Stimulated activated CD8-positive, alpha-beta memory T cell treated with anti-CD3 and anti-CD28 coated beads, Interleukin-15, amount 100 ng/mL, for 48 hours (primary cell): ENCODE data around the gene DHRS4.

Experiments
- DNase-seq, 2 donors: peaks; one replicate each; pipeline ENCODE4 v3.0.0-alpha.2; 2020; ENCODE audit warnings: low read depth in 2 of 2

Gene DHRS4

DNA sequence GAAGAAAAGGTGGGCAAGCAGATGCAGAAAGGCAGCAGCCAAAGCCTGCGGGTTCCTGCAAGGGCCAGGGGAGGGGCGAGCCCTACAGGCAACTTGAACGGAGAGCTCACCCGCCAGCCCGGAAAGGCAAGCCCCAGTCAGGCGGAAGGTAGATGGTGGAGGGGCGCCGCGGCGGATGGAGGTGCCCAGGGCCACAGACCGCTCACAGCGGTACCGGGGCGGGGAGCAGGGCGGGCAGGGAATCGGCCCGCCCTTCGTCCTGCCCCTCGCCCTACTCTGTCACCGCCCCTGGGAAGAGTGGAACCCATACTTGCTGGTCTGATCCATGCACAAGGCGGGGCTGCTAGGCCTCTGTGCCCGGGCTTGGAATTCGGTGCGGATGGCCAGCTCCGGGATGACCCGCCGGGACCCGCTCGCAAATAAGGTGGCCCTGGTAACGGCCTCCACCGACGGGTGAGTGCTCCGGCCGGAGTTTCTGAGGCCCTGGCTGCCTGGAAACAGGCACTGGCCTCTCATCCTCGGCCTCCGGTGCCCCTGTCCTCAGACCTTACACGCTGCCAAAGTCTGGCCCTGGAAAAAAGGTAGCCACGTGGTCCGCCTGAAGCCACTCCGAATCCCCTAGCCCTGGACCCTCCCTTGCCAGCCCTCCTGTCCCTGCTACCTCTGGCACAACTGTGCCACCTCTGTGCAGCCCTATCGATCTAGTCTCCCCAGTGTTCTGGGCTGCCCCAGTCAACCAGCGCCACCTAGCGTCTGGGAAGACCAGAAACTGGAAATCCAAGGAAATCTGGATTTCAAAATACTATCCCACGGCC is at the start of gene DHRS4:
Gene DHRS4, plus strand, starts transcription at position 307 of the 815 bp plus-strand sequence. Its CDS starts 19 bp downstream, at position 326.
- DNase-seq, result peak; percentile 63 to 75

- DNase-seq, result peak; percentile 1
Measured at GRCh38 chr14:23910101-23910875, 43.3 kb upstream of the DHRS4 start.

DNA sequence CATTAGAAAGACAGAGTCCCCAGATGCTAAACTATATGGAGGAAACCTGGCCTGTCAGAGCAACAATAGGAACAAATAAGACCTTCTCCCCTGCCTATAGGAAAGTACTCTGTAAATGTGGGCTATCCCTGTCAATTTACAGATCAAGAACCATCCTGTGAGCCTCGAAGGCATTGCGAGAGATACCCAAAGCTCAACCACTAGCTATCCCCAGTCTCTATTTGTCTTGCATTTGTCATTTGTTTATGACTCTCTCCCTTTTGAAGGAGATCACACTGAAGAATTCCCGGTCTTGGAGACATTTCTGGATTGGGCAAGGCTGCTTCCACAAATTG is 42.7 kb upstream of the DHRS4 start:
- no peak for DNase-seq

GRCh38 chr14:23915559-23915958 is 38.0 kb upstream of the DHRS4 start:
- no peak for DNase-seq

DNA sequence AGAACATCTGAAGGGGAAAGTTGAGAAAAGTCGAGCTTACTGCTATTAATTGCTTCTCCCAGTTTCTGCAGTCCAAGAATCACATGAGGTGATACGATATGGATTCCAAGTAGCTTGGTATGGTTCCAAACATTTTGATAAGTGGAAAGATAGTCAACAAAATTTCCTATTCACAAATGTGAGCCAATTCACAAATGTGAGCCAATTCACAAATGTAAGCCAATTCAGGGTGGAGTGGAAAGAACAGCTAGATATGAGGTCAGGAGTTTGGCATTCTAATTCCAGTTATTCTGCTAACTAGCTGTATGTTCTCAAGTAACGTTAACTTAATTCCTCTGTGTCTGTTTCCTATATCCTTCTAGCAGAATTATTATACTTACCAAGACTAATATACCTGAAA is 37.6 kb upstream of the DHRS4 start:
- DNase-seq, result no peak

DNA sequence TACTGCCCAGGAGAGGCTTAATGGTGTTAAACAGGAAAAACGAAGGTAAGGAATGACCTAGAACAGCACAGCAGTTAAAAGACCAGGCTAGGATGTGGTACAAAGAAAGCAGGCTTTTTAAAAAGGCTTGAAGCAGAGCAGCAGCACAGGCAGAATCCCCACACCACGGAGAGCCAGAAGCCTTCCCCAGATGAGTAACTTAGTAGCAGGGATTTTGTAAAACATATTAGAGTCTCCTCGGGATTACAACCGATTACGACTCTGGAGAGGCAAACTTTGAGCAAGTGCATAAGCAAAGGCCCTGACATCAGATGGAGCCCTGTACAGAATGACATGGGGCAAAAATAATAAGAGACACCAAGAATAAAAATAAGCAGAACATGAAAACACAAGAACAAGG is 37.1 kb upstream of the DHRS4 start:
- no peak for DNase-seq

GRCh38 chr14:23922545-23922944 is 31.0 kb upstream of the DHRS4 start:
- no peak for DNase-seq

GRCh38 chr14:23925523-23926075 is 28.0 kb upstream of the DHRS4 start:
- DNase-seq, result no peak

DNA sequence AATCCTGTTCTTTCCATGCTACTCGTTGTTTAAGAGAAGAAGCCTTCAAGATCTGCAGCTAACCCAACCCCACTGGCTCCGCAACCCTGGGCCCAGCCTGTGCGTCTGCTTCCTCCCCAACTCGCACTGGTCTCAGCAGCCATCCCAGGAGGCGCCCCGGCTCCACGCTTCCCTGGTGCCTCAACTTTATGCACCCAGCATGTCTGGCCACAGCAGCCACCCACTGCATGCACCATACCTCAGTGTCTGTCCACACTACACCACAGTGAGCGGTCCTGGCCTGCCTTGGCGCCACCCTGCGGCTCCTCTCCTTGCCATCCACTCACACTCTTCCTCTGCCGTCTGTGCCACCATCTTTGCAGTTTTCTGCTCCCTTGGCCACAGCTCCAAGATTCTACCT is 27.0 kb upstream of the DHRS4 start:
- DNase-seq, result no peak

DNA sequence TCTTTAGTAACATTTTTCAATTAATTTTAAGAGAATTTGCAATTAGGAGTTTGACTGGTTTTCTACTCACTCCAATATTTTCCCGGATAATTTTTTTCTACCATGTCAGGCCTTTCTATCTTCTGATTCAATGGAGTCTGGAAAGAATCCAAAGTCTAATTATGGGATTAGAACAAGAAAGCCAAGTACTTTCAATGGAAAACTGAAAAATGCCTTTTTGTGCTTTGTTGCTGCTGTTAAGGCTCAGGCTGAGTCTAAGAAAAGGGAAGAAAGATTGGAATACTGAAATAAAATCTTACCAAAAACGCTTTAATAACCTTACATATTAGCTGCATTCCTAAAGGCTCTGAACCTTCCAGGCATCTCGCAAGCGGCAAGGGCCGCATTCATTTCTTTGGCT is 24.4 kb upstream of the DHRS4 start:
- DNase-seq, result no peak

- DNase-seq, result peak; percentile 60 to 70
Measured at GRCh38 chr14:23929822-23930294, 23.7 kb upstream of the DHRS4 start.

GRCh38 chr14:23930742-23931141 is 22.8 kb upstream of the DHRS4 start:
- DNase-seq, result no peak

DNA sequence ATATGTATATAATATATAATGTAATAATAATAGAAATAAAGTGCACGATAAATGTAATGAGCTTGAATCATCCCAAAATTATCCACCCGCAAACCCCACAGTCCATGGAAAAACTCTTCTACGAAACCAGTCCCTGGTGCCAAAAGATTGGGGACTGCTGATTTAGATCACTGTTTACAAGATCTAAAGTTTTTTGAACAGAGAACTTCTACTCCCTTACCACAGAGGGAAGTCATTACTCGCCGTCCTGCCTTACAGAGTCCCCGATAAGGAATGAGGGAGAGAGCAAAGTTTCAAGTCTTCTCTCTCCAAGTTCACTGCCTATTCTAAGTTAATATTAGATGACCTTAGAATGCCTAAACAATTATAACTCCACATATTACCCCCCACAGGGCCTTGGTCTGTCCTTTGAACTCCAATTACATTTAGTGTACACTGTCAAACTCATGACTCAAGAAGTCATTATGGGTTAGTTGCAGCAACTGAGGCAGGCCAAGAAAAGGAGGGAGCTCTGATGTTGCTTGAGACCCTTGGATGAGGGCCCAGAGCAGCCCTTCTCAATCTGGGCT is 21.8 kb upstream of the DHRS4 start:
- DNase-seq, result no peak

- DNase-seq, result no peak
Measured at GRCh38 chr14:23932639-23933038, 20.9 kb upstream of the DHRS4 start.

GRCh38 chr14:23933108-23933741 is 20.3 kb upstream of the DHRS4 start:
- DNase-seq, result no peak

GRCh38 chr14:23933742-23934128 is 19.8 kb upstream of the DHRS4 start:
- DNase-seq, result no peak

GRCh38 chr14:23935158-23935557 is 18.4 kb upstream of the DHRS4 start:
- no peak for DNase-seq

DNA sequence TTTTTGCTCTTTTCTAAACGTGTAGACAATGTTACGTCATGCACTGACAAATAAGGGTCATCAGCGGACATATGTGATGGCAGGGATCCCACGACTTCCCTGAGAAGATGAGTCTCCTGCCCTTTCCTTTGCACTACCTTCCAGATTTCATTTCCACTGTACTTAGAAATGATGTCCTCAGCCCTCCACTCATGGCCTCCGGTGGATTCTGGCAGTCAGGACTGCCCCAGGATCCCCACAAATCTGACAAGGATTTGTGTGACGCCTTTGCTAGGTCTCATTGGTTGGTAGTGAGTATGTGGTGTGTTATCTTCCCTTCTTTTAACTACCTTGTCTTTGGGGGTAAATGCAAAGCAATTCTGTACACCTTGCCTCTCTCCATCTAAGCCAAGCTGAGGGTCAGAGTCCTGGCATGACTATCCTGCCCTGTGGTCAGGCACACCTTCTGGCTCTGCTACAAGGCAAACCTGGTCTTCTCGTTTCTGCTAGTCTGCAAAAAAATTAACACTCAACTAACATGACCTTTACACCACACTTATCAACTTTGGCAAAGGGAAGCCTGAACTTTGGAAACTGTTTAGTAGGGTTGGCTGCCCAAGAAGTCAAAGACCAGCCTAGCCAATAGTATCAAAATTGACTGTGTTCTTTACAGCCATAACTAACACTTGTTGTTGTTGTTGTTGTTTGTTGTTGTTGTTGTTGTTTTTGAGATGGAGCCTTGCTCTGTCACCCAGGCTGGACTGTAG is 17.3 kb upstream of the DHRS4 start:
- DNase-seq, result no peak

DNA sequence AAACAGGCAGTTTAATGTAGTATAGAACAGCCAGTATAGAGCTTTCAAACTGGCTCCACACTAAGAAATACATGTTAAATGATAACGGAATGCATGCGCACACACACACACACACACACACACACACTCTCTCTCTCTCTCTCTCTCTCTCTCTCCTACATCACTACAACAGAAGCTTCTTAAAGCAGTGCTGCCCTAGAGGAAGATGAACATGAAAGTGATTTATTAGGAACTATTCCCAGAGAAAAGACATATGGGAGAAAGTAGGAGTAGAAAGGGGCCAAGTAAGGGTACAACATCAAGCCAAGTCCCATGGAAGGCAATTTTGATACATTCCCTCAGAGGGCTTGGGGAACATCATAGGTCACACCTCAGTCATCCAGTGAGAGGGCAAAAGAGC is 16.4 kb upstream of the DHRS4 start:
- DNase-seq, result no peak

GRCh38 chr14:23938823-23939222 is 14.7 kb upstream of the DHRS4 start:
- no peak for DNase-seq

DNA sequence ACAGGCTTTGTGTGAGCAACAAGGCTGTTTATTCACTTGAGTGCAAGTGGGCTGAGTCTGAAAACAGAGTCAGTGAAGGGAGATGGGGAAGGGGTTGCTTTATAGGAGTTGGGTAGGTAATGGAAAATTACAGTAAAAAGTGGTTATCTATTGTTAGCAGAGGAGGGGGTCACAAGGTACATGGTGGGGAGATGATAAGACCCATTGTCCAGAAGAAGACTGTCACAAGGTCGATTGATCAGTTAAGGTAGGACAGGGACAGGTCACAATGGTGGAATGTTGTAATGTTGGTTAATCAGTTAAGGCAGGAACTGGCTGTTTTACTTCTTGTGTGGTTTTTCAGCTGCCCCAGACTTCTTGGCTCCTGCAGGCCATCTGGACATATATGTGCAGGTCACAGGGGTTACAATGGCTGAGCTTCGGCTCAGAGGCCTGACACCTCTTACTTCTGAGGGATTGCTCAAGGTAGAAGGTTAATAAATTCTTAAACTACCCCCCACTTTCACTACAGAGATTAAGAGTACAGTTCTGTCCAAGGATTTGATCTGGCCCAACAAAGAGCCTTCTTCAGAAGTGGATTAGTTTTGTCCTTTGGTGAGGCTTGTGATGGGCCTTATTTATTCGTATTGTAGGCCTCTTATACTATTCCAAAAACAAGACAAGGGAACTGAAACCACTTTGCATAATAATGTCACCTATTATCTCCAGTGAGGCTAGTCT is 13.8 kb upstream of the DHRS4 start:
- DNase-seq, result no peak
